Measurements from ENCODE around the gene FSCN2.

The FSCN2 gene

DNA sequence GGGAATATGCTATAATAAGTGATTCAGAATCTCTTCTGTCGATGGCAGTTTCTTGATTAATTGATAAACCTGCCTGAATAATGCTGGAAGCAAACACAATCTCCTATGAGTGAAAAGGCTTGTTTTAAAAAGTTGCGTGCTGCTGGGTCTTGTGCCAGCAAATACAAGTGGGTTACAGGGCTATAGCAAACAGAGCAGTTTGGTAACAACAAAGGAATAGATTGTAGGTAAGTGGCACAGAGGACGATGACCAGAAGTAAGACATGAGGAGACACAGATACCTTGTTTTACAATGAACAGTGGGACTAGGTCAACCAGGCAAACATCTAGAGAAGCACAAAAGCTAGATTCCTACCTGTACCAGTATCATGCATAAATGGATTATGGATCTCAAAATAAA lies 47.7 kb downstream of the FSCN2 start:
- TF ChIP-seq, protein P1, sequence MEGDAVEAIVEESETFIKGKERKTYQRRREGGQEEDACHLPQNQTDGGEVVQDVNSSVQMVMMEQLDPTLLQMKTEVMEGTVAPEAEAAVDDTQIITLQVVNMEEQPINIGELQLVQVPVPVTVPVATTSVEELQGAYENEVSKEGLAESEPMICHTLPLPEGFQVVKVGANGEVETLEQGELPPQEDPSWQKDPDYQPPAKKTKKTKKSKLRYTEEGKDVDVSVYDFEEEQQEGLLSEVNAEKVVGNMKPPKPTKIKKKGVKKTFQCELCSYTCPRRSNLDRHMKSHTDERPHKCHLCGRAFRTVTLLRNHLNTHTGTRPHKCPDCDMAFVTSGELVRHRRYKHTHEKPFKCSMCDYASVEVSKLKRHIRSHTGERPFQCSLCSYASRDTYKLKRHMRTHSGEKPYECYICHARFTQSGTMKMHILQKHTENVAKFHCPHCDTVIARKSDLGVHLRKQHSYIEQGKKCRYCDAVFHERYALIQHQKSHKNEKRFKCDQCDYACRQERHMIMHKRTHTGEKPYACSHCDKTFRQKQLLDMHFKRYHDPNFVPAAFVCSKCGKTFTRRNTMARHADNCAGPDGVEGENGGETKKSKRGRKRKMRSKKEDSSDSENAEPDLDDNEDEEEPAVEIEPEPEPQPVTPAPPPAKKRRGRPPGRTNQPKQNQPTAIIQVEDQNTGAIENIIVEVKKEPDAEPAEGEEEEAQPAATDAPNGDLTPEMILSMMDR (conservative IDR thresholded peaks at IDR 0.05; ENCODE audit: low read length): no peak
- no peak for TF ChIP-seq EZH2phosphoT487 (IDR thresholded peaks at IDR 0.05; ENCODE audit: borderline replicate concordance)
- Histone ChIP-seq H3K4me3 (ENCODE audit: low read length, poor library complexity, severe bottlenecking) (no peak overlapping the region), H4K20me1 (ENCODE audit: insufficient read depth, low read length, poor library complexity, severe bottlenecking) (no peaks in the 10 kb centered on the region), H3K27me3 (ENCODE audit: insufficient read depth, low read length, poor library complexity, severe bottlenecking) (no peaks in the 10 kb centered on the region), H2AFZ (ENCODE audit: low read length) (no peak overlapping the region), H3K9me2 (replicated peaks; ENCODE audit: low read depth, low read length) (no peaks in the 10 kb centered on the region), H3F3A (ENCODE audit: low read depth) (no peaks in the 10 kb centered on the region), H3K36me3 (ENCODE audit: insufficient read depth, low read length) (peaks cover 58% of the 10 kb centered on the region; the same call in 1 of the 2 replicates), H3K4me2 (ENCODE audit: low read depth, low read length, poor library complexity, severe bottlenecking) (no peak overlapping the region), H3K79me2 (ENCODE audit: insufficient read depth, low read length) (no peaks in the 10 kb centered on the region), H3K4me1 (ENCODE audit: insufficient read depth, low read length, poor library complexity, severe bottlenecking) (no peaks in the 10 kb centered on the region), H3K9me3 (ENCODE audit: insufficient read depth, low read depth, low read length) (no peaks in the 10 kb centered on the region), H3K9ac (ENCODE audit: low read depth, low read length, poor library complexity, severe bottlenecking) (no peak overlapping the region)

DNA sequence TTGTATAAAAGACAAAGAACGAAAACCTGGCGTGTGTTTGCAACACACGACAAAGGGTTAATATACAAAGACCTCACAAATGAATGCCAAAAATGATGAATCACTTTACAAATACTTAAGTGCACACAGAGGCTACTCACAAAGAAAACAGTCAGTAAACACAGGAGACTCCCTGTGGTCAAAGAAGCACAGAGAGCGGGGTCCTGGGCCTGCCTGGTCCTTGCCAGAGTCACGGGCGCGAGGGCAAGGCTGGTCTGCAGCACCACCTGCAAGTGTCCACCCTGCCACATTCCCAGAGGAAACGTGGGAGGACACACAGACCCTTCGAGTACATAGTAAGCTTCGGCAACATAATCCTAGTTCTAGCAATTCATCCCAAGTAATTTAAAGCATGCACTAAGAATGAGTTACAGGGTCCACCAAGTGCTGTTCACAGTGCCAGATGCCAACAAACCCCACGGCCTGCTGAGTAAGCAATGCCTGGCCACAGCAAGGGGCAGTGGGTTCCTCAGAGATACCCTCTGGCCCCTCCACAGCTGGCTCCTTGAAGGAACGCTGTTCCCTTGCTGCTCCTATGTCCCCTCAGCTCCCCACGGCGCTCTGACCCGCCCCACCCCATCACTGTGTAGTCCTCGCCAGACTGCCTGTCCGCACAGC lies 48.6 kb downstream of the FSCN2 start:
- no peaks in the 10 kb centered on the region for H3K4me1 ChIP-seq (ENCODE audit: insufficient read depth, low read length, poor library complexity, severe bottlenecking)
- no peaks in the 10 kb centered on the region for H3F3A ChIP-seq (ENCODE audit: low read depth)
- TF ChIP-seq, protein P1 (conservative IDR thresholded peaks at IDR 0.05; ENCODE audit: low read length): no peak
- TF ChIP-seq EZH2phosphoT487 (IDR thresholded peaks at IDR 0.05; ENCODE audit: borderline replicate concordance): no peak
- H3K9me2 ChIP-seq (replicated peaks; ENCODE audit: low read depth, low read length): no peaks in the 10 kb centered on the region
- H3K4me2 ChIP-seq (ENCODE audit: low read depth, low read length, poor library complexity, severe bottlenecking): no peak overlapping the region
- H3K9ac ChIP-seq (ENCODE audit: low read depth, low read length, poor library complexity, severe bottlenecking): no peak overlapping the region
- no peaks in the 10 kb centered on the region for H3K27me3 ChIP-seq (ENCODE audit: insufficient read depth, low read length, poor library complexity, severe bottlenecking)
- no peaks in the 10 kb centered on the region for H3K79me2 ChIP-seq (ENCODE audit: insufficient read depth, low read length)
- H3K9me3 ChIP-seq (ENCODE audit: insufficient read depth, low read depth, low read length): no peaks in the 10 kb centered on the region
- H2AFZ ChIP-seq (ENCODE audit: low read length): no peak overlapping the region
- no peak overlapping the region for H3K4me3 ChIP-seq (ENCODE audit: low read length, poor library complexity, severe bottlenecking)
- no peaks in the 10 kb centered on the region for H4K20me1 ChIP-seq (ENCODE audit: insufficient read depth, low read length, poor library complexity, severe bottlenecking)
- H3K36me3 ChIP-seq (ENCODE audit: insufficient read depth, low read length): peaks cover 55% of the 10 kb centered on the region; the same call in 1 of the 2 replicates

- H3K4me1 ChIP-seq (ENCODE audit: insufficient read depth, low read length, poor library complexity, severe bottlenecking): no peaks in the 10 kb centered on the region
- no peaks in the 10 kb centered on the region for H3K9me2 ChIP-seq (replicated peaks; ENCODE audit: low read depth, low read length)
- H4K20me1 ChIP-seq (ENCODE audit: insufficient read depth, low read length, poor library complexity, severe bottlenecking): no peaks in the 10 kb centered on the region
- no peak overlapping the region for H2AFZ ChIP-seq (ENCODE audit: low read length)
- H3F3A ChIP-seq (ENCODE audit: low read depth): no peaks in the 10 kb centered on the region
- peaks cover 60% of the 10 kb centered on the region; the same call in 1 of the 2 replicates for H3K36me3 ChIP-seq (ENCODE audit: insufficient read depth, low read length)
- TF ChIP-seq, protein P1 (conservative IDR thresholded peaks at IDR 0.05; ENCODE audit: low read length): no peak
- TF ChIP-seq EZH2phosphoT487 (IDR thresholded peaks at IDR 0.05; ENCODE audit: borderline replicate concordance): no peak
- H3K9ac ChIP-seq (ENCODE audit: low read depth, low read length, poor library complexity, severe bottlenecking): no peak overlapping the region
- H3K4me2 ChIP-seq (ENCODE audit: low read depth, low read length, poor library complexity, severe bottlenecking): no peak overlapping the region
- no peak overlapping the region for H3K4me3 ChIP-seq (ENCODE audit: low read length, poor library complexity, severe bottlenecking)
- H3K27me3 ChIP-seq (ENCODE audit: insufficient read depth, low read length, poor library complexity, severe bottlenecking): no peaks in the 10 kb centered on the region
- H3K9me3 ChIP-seq (ENCODE audit: insufficient read depth, low read depth, low read length): no peaks in the 10 kb centered on the region
- H3K79me2 ChIP-seq (ENCODE audit: insufficient read depth, low read length): no peaks in the 10 kb centered on the region
These were observed 49.3 kb downstream of the FSCN2 start for GRCh38 chr17:81577278-81578000.

All from Loucy (cell line).